ENCODE data around the gene IQCH.

The IQCH gene

DNA sequence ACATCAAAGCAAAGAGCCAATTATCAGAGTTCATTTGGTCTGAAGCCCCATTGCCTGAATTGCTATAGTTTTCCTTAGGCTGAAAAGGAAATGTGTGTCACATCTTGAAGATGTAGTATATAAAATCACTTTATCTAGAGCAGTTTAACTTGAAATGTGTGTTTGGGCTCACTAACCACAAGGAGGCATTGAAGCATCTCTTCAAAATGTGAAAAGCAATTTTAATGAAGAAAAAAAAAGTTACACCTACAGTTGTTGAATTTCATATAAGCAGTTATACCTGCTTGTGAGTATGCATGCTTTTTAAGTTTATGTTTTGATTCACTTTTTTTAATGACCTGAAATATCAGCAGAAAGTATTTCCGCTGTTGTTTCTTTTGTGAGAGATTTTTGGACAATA lies 129.3 kb downstream of the IQCH start:
- TF ChIP-seq TAF1 (IDR thresholded peaks at IDR 0.05; ENCODE audit: borderline replicate concordance, insufficient read depth, low read length): no peak
- no peak for TF ChIP-seq POLR2AphosphoS5 (IDR thresholded peaks at IDR 0.05; ENCODE audit: low read depth, low read length)
- TF ChIP-seq, protein P1, sequence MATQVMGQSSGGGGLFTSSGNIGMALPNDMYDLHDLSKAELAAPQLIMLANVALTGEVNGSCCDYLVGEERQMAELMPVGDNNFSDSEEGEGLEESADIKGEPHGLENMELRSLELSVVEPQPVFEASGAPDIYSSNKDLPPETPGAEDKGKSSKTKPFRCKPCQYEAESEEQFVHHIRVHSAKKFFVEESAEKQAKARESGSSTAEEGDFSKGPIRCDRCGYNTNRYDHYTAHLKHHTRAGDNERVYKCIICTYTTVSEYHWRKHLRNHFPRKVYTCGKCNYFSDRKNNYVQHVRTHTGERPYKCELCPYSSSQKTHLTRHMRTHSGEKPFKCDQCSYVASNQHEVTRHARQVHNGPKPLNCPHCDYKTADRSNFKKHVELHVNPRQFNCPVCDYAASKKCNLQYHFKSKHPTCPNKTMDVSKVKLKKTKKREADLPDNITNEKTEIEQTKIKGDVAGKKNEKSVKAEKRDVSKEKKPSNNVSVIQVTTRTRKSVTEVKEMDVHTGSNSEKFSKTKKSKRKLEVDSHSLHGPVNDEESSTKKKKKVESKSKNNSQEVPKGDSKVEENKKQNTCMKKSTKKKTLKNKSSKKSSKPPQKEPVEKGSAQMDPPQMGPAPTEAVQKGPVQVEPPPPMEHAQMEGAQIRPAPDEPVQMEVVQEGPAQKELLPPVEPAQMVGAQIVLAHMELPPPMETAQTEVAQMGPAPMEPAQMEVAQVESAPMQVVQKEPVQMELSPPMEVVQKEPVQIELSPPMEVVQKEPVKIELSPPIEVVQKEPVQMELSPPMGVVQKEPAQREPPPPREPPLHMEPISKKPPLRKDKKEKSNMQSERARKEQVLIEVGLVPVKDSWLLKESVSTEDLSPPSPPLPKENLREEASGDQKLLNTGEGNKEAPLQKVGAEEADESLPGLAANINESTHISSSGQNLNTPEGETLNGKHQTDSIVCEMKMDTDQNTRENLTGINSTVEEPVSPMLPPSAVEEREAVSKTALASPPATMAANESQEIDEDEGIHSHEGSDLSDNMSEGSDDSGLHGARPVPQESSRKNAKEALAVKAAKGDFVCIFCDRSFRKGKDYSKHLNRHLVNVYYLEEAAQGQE (IDR thresholded peaks at IDR 0.05; ENCODE audit: insufficient read depth in 1 of 2, low read depth in 2 of 2, low read length in 2 of 2): no peak
- TF ChIP-seq FOXP2 (optimal IDR thresholded peaks at IDR 0.05; ENCODE audit: borderline replicate concordance, extremely low read depth, extremely low read length, insufficient read depth): no peak
- no peak for TF ChIP-seq SIN3A (IDR thresholded peaks at IDR 0.05; ENCODE audit: borderline replicate concordance, insufficient read depth, low read length)

DNA sequence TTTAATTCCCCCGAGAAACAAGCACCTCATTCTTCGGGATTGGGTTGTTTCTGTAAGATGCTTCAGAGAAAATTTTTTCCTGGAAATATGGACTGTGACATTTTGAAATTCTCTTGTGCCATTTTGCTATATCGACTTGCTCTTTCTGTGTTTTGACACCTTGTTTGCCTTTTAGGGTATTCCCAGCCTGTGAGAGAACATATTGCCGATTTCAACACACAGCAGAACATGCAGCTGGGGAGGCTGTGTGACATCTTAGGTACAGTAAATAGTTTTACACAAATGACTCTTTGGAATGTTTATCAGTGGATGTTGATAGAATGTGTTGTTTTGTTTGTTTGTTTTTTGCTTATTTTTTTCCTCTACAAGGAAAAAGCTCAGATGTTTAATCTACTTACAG lies 130.2 kb downstream of the IQCH start:
- TF ChIP-seq POLR2AphosphoS5 (IDR thresholded peaks at IDR 0.05; ENCODE audit: low read depth, low read length) (no peak), FOXP2 (optimal IDR thresholded peaks at IDR 0.05; ENCODE audit: borderline replicate concordance, extremely low read depth, extremely low read length, insufficient read depth) (no peak)

DNA sequence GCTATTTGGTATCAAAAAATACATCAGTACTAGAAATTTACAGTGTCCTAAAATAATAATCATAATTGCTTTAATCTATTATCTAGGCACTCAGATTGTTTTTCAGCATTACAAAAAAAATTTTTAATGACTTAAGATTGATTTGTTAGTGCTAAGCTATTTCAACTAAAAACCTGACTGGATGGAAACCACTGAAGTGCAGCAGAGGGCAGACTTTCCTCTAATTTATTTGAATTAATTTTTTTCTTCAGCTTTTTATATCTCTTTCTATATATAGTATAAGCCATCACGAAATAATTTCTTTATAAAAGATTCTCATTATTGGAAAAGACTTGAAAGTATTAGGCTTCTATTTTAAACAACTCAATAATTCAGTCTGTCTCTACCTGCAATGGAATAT lies 131.4 kb downstream of the IQCH start:
- TF ChIP-seq POLR2AphosphoS5 (IDR thresholded peaks at IDR 0.05; ENCODE audit: low read depth, low read length): no peak
- TF ChIP-seq SIN3A (IDR thresholded peaks at IDR 0.05; ENCODE audit: borderline replicate concordance, insufficient read depth, low read length): no peak
- TF ChIP-seq, protein P1 (IDR thresholded peaks at IDR 0.05; ENCODE audit: insufficient read depth in 1 of 2, low read depth in 2 of 2, low read length in 2 of 2): no peak
- TF ChIP-seq FOXP2 (optimal IDR thresholded peaks at IDR 0.05; ENCODE audit: borderline replicate concordance, extremely low read depth, extremely low read length, insufficient read depth): no peak
- no peak for TF ChIP-seq TAF1 (IDR thresholded peaks at IDR 0.05; ENCODE audit: borderline replicate concordance, insufficient read depth, low read length)

DNA sequence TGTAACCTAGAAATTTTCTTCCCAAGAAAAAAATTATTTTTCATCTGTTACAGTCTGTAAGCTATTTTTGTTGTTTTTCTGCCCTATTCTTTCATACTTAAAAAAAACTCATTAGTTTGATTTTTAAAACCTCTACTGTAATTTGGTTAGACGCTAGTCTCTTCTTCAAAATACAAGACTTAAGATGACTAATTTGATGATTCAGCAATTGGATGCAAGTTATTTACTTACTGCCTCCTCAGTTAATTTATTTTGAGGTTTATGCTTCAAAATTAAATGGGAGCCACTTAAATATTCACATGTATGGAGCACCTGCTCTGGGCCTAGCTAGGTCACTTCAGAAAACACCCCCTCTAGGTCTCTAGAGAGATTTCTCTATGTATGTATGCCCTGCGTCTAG lies 132.4 kb downstream of the IQCH start:
- TF ChIP-seq FOXP2 (optimal IDR thresholded peaks at IDR 0.05; ENCODE audit: borderline replicate concordance, extremely low read depth, extremely low read length, insufficient read depth): no peak
- TF ChIP-seq POLR2AphosphoS5 (IDR thresholded peaks at IDR 0.05; ENCODE audit: low read depth, low read length): no peak
- TF ChIP-seq TAF1 (IDR thresholded peaks at IDR 0.05; ENCODE audit: borderline replicate concordance, insufficient read depth, low read length): no peak
- TF ChIP-seq SIN3A (IDR thresholded peaks at IDR 0.05; ENCODE audit: borderline replicate concordance, insufficient read depth, low read length): no peak
- TF ChIP-seq, protein P1 (IDR thresholded peaks at IDR 0.05; ENCODE audit: insufficient read depth in 1 of 2, low read depth in 2 of 2, low read length in 2 of 2): no peak

DNA sequence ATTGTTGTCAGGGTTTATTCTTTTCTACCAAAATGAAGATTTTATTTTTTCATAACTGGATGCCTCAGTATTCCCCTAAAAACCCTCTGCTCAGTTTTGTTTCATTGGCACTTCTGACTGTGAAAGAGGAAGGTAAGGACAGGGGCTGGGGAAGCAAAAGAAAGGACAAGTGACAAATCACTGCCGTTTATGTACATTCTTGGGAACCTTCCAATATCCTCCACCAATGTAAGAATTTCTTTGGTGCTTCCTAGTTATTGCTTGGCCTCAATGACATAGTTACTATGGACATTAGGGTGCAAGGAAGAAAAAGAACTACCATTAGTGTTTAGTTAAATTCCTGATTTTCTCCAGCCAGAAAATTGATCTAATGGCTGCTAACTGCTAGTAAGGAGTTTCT lies 135.4 kb downstream of the IQCH start:
- TF ChIP-seq SIN3A (IDR thresholded peaks at IDR 0.05; ENCODE audit: borderline replicate concordance, insufficient read depth, low read length) (no peak), POLR2AphosphoS5 (IDR thresholded peaks at IDR 0.05; ENCODE audit: low read depth, low read length) (no peak), TAF1 (IDR thresholded peaks at IDR 0.05; ENCODE audit: borderline replicate concordance, insufficient read depth, low read length) (no peak), FOXP2 (optimal IDR thresholded peaks at IDR 0.05; ENCODE audit: borderline replicate concordance, extremely low read depth, extremely low read length, insufficient read depth) (no peak)
- TF ChIP-seq, protein P1 (IDR thresholded peaks at IDR 0.05; ENCODE audit: insufficient read depth in 1 of 2, low read depth in 2 of 2, low read length in 2 of 2): no peak

Measured in PFSK-1 (cell line).